PC-9 (cell line): ENCODE measurements around the gene RBFOX2.

Experiments used
- EZH2 ChIP-seq: fragments of 200-600 bp; sonication (generic); IDR thresholded peaks from 2 replicates; pipeline ENCODE4 v1.8.0; 2017; ENCODE audit warnings: antibody characterized with exemption, low read depth
- TF ChIP-seq, protein P1 (sequence below): fragments of 200-600 bp; sonication (generic); conservative IDR thresholded peaks from 2 replicates; pipeline ENCODE4 v1.6.1; 2017; ENCODE audit warnings: mixed run types, antibody characterized with exemption, mild to moderate bottlenecking, moderate library complexity

DNA sequence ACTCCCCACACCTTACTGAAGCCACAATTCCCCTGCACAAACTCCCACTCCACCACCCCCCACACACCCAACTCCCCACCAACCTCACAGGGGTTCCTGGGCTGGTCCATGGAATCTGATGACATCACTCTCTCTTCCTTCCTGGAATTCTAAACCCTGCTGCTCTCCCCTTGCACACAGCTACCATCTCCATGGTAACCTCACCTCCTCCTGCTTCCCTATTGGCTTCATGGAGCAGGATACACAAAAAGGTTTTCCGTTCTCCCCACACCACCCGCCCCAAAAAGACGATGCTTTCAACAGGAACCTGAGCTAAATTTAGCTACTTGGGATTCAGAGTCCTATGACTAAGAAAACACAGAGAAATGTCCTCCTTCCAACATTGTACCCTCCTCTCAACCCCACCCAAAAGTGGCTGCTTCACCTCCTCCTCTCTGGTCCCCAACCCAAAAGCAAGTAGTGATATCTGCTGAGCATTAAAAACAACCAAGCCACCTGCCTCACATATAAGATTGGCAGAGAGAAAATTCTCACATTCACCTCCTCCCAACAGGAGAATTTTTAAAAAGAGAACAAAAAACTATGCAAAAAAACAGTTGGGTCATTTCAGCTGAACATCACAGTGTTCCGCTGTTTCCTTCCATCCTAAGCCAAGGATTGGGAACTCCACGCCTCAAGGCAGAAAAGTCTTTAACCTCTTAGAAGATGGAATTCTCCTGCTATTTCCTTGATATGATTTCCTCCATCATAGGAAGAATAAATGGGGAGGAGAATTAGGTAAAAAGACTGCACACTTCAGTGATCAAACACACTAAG, 66.9 kb downstream of the RBFOX2 start:
- TF ChIP-seq, protein P1, sequence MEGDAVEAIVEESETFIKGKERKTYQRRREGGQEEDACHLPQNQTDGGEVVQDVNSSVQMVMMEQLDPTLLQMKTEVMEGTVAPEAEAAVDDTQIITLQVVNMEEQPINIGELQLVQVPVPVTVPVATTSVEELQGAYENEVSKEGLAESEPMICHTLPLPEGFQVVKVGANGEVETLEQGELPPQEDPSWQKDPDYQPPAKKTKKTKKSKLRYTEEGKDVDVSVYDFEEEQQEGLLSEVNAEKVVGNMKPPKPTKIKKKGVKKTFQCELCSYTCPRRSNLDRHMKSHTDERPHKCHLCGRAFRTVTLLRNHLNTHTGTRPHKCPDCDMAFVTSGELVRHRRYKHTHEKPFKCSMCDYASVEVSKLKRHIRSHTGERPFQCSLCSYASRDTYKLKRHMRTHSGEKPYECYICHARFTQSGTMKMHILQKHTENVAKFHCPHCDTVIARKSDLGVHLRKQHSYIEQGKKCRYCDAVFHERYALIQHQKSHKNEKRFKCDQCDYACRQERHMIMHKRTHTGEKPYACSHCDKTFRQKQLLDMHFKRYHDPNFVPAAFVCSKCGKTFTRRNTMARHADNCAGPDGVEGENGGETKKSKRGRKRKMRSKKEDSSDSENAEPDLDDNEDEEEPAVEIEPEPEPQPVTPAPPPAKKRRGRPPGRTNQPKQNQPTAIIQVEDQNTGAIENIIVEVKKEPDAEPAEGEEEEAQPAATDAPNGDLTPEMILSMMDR = no peak
- TF ChIP-seq EZH2 = no peak
